GM21528 (cell line): ENCODE data around the gene ZFR.
"Not testable (repeated sequence)": the region's sequence is repeated elsewhere in the genome, so short reads cannot be mapped to it uniquely, and the experiment has no call there.

ENCODE experiments used
- ATAC-seq: cut with Tn5 transposase; IDR thresholded peaks from one replicate; pipeline ENCODE4 v1.9.1; 2021; ENCODE audit warnings: mild to moderate bottlenecking, moderate library complexity; ENCODE audit not compliant: unreplicated experiment, low FRiP score

Gene ZFR

DNA sequence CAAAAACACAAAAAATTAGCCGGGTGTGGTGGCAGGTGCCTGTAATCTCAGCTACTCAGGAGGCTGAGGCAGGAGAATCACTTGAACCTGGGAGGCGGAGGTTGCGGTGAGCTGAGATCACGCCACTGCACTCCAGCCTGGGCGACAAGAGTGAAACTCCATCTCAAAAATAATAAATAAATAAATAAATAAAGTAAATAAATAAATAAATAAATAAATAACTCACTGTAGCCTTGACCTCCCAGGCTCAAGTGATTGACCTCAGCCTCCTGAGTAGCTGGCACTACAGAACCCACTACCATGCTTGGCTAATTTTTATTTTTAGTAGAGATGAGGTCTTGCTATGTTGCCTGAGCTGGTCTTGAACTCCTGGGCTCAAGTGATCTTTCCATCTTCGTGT, 77.3 kb downstream of the ZFR start:
- ATAC-seq, result not testable (repeated sequence)

DNA sequence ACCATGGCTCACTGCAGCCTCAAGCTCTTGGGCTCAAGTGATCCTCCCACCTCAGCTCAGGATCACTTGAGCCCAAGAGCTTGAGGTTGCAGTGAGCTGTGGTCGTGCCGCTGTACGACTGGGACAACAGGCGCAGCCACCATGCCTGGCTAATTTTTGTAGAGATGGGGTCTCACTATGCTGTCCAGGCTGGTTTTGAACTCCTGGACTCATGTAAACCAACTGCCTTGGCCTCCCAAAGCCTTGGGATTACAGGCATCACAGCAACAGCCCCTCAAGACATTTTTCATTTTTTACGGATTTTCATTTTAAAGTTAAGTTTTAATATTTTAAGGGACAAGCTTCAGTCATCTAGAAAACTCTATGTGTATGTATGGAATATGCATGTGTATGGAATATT, 78.9 kb downstream of the ZFR start:
- ATAC-seq, result no peak

DNA sequence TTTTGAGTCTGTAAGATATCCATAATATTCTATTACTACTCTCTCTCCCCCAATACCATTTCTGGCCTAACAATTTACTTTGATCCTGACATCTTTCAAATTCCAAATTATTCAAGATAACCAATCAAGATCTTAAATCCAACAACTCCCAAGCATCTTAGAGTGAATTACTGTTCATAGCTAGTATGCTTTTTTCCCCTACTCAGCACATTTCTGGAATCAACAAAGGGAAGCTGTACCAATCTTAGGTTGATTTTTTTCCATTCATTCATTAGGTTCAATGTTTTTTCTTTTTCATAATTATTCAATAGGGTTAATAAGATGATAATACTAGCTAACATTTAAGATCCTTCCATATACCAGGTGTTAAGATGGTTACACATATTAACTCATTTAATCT, 81.5 kb downstream of the ZFR start:
- ATAC-seq, result no peak

DNA sequence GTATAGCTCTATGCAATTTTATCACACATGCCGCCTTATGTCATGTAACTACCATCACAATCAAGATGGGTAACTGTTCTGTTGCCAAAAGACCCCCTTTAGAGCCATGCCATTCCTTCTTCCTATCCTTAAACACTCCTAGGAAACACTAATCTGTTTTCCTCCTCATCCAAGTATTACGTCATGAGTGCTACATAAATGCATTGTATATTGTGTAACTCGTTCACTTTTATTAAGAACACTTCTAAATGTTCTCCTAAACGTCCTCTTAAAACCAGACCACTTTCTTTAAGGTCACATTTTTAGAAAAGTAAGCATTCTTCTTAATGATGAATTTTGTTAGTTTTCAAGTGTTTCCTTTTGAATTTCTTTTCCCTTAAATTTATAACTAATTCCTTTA, 82.0 kb downstream of the ZFR start:
- ATAC-seq, result no peak

DNA sequence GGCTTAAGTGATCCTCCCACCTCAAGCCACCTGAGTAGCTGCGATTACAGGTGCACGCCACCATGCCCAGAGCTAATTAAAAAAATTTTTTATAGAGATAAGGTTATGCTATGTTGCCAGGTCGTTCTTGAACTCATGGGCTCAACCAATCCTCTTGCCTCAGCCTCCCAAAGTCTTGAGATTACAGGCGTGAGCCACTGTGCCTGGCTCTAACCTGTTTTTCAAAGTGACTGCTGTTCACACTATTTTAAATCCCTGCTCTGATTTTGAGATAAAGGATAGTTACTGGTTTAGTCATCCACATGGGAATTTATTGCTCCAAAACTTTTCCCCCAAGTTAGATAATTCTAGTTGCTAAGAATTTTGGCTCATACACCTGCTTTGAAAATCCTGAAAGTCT, 83.6 kb downstream of the ZFR start:
- ATAC-seq, result no peak

DNA sequence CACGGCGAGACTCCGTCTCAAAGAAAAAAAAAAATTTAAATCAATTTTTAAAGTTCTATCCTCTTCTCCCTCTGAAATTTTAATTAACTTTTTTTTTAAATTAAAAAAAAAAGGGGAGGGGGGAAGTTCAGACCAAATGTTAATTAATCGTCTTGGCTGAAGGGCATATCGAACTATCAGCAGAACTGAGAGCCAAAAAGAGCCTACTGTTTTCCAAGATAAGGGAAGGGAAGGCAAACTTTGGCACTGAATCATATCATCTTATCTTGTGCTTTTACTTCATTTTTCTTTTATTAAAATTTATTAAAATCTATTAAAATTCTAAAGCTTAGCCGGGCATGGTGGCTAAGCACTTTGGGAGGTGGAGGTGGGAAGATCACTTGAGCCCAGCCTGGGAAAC, 85.9 kb downstream of the ZFR start:
- ATAC-seq, result no peak

DNA sequence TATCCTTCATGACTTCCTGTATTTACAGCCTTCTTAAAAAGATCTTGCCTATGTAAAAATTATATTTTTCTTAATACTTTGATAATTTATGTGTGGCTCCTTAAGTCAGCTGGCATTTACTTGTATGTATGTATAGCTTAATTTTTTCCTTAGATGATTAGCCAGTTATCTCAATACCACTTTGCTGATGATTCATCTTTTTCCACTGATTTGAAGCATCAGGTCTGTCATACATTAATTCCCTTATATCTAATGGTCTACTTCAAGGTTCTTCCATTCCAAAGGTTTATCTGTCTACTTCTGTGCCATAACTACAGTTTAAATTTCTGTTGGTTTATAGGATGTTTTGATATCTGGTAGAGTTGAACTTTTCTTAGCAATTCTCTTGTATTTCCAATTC, 86.9 kb downstream of the ZFR start:
- no peak for ATAC-seq

DNA sequence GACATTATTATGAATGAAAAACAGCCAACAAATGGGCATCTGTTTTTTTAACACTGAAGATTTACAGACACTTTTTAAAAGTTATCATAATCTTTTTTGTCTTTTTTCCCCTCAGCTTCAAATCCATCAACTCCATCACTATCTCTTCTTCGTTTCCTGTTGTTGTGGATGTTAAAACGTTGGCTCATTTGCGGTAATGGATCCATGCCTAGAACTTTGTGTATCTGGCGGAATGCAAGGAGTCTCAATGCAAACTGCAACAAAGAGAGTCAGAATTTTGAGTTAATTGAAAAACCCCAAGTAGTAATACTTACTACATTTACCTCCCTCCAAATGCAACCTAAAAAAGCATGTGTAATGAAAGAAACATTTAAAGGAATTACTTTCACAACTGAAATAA, 88.9 kb downstream of the ZFR start:
- no peak for ATAC-seq

DNA sequence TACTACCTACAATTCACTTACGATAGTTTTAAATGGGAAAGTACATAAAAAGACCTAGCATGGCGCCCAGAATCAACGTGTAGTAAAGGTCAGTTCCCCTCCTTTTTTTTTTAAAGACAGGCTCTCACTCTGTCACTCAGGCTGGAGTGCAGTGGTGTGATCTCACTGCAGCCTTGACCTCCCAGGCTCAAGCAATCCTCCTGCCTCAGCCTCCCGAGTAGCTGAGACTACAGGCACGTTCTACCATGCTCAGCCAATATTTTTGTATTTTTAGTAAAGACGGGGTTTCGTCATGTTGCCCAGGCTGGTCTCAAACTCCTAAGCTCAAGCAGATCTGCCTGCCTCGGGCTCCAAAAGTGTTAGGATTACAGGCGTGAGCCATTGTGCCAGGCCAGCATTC, 91.1 kb downstream of the ZFR start:
- no peak for ATAC-seq

DNA sequence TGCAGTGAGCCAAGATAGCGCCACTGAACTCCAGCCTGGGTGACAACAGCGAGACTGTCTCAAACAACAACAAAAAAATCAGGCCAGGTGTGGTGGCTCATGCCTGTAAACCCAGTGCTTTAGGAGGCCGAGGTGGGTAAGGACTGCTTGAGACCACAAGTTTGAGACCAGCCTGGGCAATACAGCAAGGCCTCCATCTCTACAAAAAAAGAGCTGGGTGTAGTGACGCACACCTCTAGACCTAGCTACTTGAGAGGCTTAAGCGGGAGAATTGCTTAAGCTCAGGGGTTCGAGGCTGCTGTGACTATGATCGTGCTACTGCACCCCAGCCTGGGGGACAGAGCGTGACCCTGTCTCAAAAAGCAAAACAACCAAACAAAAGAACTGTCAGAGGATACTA, 91.9 kb downstream of the ZFR start:
- no peak for ATAC-seq

DNA sequence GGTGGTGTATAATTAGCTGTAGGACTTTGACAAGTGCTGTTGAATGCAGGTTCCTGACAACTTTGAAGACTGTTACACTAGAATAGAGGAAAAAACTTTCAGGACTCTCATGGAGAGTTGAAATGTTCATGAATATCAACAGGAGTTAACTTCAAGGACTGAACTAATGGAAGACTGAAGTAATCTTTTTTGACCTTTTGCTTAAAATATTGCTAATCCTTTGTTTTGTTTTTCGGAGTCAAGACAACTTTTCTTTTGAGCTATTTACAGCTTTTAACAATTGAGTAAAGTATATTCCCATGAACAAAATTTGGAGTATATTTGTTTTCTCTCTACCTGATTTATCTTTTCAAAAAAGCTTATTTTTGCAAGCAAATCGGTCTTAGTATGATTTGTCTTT, 97.7 kb downstream of the ZFR start:
- no peak for ATAC-seq

DNA sequence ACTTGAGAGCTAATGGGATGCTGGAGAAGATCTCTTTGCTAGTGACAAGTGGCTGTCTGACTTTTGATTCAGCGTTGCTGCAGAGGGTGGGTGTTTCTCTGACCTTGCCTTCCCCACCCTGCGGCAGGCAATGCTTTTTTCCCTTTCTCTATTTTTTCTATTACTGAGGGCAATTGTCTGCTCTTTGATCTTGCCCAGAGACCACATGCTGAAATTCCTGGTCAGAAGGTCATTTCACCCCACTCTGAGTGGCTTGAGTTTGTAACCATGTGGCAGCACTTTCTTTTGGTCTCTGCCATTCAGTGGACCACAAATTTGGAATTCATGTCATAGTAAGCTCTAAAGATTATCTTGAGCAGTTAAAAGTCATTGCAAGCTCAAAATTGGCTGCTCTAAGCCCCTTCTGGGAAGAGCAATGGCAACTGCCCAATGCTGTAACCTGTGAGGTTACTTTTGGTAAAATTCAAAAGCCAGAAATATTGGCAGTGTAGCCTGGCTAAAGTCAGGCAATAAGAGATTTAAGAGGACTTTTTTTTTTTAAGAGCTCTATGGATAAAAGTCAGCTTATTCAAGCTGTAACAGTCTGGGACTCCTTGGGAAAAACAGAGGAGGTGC, 101.4 kb downstream of the ZFR start:
- no peak for ATAC-seq

DNA sequence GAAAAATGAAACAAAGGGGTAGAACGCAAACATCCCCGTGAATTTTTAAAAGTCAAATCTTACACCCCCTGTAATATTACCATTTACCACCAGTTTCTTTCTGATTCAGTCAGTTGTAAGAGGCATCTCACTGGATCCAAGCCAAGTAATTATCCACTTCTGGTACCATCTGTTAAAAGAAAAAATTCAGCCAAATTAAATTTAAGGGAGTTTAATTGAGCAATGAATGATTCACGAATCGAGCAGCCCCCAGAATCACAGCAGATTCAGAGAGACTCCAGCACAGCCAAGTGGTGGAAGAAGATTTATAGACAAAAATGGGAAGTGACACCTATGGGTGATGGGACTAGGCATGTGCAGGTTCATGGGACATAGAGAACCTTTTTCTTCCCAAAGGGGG, 101.9 kb downstream of the ZFR start:
- no peak for ATAC-seq

DNA sequence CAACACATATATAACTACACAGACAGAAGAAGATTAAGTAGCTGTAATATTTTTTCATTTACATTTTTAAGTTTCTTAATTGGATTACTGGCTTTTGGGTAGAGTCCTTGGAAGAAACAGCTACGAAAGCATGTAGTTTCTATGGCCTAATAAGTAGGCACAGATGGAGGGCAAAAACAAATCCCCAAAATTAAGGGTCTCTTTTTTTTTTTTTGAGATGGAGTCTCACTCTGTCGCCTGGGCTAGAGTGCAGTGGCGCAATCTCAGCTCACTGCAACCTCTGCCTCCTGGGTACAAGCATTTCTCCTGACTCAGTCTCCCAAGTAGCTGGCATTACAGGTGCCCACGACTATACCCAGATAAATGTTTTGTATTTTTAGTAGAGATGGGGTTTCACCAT, 104.7 kb downstream of the ZFR start:
- ATAC-seq, result no peak

DNA sequence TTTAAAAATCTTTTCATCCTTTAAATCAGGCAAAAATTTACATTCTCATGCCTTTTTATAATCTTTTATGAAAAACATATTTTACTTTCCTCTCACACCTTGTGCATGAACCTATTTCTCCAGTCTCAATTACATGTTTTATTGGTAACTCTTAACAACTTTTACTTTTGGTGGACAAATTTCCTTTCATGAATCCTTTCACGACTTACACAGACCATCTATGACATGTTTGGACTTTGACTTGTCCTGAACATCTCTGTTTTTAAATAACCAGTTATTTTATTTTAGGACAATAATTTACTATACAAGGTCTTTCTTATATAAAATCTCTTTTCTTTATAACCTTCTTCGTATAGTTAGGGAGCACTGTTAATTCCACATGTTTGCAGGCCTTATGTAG, 105.3 kb downstream of the ZFR start:
- no peak for ATAC-seq

DNA sequence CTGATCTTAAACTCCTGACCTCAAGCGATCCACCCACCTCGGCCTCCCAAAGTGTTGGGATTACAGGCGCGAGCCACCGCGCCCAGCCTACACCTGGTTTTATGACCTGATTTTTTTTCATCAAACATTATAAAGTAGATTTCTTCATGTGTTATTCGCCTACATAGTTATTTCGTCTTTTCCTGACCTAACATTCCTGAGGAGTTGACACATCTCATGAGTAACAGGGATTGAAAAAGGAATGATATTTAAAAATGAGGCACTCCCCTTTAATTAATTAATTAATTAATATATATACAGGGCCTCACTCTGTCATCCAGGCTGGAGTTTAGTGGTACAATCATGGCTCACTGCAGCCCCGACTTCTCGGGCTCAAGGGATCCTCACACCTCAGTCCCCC, 111.6 kb downstream of the ZFR start:
- ATAC-seq, result no peak

DNA sequence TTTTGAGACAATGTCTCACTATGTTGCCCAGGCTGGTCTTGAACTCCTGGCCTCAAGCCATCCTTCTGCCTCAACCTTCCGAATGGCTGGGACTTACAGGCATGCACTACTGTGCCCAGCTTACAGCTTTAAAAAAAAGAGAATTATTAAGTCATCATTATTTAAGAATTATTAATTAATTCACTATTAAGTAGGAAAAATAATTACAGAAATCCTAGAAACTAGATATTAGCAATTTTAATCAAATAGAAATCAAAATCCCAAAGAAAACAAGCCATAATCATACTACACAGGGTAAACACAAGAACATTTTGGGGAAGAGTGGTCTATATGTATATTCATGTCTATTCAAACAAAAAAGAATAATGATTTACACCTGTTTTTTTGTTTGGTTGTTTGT, 112.2 kb downstream of the ZFR start:
- no peak for ATAC-seq

DNA sequence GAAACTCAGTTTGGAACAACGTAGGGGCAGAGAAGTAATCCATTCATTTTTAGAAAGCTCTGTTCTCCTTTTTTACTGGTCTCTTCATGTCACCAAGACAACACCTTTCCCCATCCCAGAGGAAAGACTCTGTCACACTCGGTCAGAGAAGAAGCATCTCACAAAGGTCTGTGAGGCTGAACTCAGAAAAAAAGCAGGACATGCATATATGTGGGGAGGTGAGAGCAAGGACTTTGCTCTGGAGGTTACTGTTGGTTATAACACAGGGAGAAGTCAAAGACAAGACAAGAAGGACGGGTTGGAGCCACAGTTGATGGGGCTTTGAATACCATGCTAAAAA, 112.6 kb downstream of the ZFR start:
- no peak for ATAC-seq

DNA sequence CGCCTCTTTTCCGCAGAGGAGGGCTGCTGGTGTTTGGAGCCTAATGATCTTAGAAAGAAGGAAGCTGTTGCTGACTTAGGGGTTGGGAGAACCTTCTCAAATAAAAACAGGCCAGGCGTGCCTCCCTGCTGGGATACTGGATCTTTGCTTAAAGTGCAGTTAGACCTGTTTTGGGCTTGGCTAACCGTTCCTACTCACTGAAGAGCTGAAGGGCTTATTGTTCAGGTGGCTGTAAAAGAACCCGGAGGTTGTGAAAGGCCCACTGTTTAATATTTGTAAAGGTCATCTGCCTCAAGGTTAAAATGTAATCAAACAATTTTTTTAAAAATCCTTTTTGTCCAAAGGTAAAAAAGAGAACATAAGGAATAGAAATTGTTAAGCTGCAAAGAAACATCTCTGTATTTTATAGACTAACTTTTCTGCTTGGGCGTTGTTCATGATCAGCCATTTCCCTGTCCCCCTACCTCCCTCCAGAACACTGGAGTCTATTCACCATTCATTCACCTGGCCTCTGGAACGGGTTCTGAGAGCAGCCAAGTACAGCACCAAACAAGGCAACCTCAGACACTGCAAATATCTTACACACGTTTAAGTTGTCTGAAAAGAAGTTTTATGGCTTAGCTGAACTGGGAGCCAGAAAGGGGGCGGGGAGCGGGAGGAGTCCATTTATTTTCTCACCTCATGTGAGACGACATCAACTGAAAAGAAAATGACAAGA, 113.2 kb downstream of the ZFR start:
- no peak for ATAC-seq

DNA sequence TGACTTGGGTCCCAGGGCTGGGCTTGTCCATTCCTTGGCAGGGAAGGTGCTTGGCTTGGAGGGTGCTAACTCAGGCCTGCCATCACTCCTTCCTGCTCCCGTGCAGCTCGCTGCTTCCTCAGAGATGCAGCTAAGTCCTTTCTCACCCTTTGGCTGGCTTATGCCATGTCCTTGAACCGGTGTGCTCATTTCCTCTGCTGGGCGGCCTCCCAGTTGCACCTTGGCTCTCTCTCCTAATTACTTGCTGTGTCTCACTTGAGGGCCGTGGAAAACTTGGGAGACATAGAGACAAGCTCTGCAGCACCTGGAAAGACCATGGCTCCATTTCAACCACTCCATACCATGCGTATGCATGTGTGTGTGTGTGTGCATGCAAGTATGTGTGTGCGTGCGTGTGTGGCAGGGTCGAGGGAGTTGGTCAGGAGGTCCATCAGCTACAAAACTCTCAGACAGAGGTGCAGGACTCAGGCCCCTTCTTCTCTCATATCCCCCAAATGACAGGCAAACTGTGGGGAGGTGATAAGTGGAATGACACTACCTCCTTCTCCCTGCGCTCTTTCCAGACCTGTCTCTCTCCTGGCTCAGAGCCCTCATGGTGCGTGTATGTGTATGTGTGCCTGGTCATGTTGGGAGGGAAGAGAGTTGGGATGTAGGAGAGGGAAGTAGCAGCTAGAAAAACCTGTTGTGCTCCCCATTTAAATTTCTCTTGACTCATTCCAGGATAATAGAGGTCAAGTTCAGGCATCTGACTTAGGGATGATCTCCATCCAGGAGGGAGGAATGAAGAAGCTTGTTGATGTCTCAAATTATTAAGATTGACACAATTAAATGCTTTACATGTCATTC, 114.2 kb downstream of the ZFR start:
- ATAC-seq, result no peak

DNA sequence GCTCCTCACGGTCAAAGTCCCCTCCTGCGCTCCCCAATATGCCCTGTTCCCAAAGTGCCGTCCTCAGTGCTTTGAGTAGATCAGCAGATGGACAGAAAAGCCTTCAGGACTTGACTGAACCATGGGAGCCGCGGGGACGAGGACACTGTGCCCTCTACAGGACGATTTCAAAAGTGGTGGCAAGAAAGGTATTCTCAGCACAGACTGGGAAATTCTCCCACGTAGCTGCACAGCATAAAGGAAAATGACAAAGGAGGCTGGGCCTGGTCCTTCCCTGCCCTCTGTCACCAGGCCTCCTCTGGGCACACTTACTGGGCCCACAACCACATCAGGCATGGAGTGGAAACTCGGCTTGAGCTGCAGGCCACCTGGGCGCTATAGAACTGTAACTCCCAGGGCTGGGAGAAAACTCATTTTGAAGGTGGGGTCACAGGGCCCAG, 115.1 kb downstream of the ZFR start:
- peak; percentile 73 for ATAC-seq
